GM18870 (cell line): ENCODE data around the gene CFAP53.

Source experiments
- ATAC-seq: cut with Tn5 transposase; IDR thresholded peaks from one replicate; pipeline ENCODE4 v1.9.1; 2021; ENCODE audit warnings: moderate library complexity; ENCODE audit not compliant: unreplicated experiment

Gene CFAP53

GRCh38 chr18:50195689-50196088, 70.6 kb downstream of the CFAP53 start:
- no peak for ATAC-seq

DNA sequence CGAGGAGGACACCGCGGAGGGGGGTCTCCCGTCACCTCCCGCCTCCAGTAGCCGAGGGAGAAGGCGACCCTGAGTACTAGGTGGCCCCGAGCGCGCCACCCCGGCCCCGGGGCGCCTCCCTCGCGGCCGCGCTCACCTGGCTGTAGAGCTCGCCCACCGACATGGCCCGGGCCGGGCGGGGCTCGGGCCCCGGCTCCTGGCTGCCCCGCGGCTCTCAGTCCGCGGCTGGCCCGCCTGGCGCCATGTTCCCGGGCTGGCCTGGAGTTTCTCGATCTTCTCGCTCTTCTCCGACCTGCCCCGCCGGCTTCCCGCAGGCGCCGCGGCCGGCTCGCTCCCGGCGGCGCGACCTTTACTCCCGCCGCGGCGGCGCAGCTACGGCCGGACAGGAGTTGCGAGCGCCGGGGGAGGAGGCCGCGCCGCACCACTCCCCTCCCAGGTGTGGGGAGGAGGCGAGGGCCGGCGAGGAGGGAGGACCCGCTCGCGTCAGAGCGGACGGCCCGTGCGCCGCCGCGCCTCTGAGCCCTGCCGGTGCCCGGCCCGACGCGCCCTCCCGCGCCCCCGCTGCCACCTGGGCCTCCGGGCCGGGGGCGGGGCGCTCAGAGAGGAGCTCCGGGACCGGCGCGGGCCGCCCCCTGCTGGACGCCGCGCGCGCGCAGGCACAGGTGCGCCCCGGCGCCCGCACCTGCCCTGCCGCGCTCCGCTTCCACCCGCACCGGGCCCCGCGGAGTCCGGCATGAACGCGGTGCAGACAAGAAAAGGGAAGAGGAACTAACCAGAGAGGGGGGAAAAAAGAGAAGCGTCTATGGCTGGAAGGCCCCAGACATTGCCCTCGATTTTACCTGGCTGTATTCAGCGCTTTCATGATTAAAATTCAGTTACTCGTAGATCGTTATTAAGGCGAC, 71.4 kb downstream of the CFAP53 start, which contains the start of gene MYO5B:
Gene MYO5B, minus strand, starts transcription at position 517 of the 902 bp plus-strand sequence. Its CDS starts 354 bp downstream, at position 163.
- ATAC-seq, result no peak

- ATAC-seq, result no peak
These were observed 72.3 kb downstream of the CFAP53 start for GRCh38 chr18:50193796-50194630.

GRCh38 chr18:50192995-50193795, 73.1 kb downstream of the CFAP53 start:
- no peak for ATAC-seq

- ATAC-seq, result no peak
These were observed 75.4 kb downstream of the CFAP53 start for GRCh38 chr18:50190926-50191325.

DNA sequence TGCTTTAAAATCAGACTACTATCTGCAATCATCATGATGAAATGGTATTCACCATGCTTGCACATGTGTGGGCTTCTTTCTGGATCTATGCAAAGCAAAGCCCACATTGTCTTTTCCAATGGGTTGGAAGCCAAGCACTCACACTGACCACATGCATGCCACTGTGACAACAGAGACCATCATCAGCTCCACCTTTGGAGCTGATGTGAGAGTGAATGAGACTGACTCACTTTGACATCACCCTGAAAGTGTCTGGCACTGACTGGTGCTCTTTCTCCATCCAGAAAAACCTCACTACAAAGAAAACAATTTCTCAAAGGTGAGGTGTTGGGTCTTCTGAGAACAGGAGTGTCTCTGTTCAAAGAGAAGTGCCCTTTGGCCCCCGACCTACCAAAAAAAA, 76.1 kb downstream of the CFAP53 start:
- ATAC-seq, result no peak

DNA sequence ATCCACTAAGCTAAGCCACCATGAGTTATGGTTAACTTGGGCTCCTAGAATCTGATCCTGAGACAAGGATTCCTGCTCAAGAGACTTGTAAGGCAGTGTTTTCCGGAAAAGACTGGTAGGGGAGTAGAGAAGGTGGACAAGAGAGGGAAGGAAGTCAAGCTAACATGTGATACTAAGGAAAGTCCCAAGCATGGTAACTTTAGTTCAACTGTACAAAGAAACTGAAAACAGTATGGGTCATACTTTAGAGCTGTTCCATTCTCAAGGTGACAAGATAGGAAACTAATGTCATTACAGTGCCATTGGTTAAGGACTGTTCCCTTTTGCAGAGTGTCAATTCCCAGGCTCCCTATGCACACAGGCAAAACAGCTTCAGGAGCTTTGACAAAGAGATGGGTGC, 77.1 kb downstream of the CFAP53 start:
- no peak for ATAC-seq

DNA sequence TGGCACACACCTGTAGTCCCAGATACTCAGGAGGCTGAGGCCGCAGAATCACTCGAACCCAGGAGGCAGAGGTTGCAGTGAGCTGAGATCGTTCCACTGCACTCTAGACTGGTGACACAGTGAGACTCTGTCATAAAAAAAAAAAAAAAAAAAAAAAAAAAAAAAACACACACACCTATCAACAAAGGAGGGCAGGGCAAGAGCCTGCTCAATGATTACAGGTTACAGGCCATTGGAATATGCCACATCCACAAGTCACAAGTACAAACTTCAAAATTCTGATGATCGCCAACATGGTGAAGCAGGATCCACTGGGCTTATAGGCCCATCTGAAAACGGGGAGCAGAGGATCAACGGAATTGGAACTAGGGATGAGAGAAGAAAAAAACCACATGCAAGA, 77.6 kb downstream of the CFAP53 start:
- no peak for ATAC-seq

DNA sequence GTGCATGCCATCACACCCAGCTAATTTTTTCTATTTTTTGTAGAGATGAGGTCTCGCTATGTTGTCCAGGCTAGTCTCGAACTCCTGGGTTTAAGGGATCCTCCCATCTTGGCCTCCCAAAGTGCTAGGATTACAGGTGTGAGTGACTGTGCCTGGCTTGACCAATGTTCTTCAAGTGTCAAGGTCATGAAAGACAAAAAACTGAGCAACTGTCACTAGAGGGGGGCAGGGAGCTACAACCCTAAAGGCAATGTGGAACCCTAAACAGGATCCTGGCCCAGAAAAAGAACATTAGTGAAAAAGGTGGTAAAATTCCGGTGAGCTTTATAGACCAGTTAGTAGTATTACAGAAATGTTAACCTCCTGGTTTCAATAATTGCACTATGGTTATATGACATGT, 78.6 kb downstream of the CFAP53 start:
- no peak for ATAC-seq

GRCh38 chr18:50186385-50186784, 79.9 kb downstream of the CFAP53 start:
- ATAC-seq, result no peak

- no peak for ATAC-seq
These were observed 82.7 kb downstream of the CFAP53 start for GRCh38 chr18:50183556-50183955.

DNA sequence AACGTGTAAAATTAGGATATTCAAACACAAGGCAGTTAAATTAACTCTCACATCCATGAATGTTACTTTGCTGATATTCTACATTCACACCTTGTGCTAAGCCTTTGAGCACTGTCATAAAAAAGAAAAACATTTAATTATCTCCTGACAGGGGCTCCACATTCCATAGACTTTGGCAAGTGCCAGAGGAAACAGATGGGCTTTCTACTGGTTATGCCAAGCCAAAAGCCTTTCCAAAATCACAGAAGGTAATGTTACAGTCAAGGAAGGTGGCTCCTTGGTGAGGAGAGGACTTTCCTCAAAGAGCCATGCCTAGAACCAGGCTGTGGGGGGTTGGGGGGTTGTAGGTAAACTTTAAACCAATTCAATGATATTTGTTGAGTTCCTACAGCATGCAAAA, 83.8 kb downstream of the CFAP53 start:
- ATAC-seq, result no peak

- no peak for ATAC-seq
These were observed 84.7 kb downstream of the CFAP53 start for GRCh38 chr18:50181590-50181989.

GRCh38 chr18:50179465-50179864, 86.8 kb downstream of the CFAP53 start:
- ATAC-seq, result no peak

DNA sequence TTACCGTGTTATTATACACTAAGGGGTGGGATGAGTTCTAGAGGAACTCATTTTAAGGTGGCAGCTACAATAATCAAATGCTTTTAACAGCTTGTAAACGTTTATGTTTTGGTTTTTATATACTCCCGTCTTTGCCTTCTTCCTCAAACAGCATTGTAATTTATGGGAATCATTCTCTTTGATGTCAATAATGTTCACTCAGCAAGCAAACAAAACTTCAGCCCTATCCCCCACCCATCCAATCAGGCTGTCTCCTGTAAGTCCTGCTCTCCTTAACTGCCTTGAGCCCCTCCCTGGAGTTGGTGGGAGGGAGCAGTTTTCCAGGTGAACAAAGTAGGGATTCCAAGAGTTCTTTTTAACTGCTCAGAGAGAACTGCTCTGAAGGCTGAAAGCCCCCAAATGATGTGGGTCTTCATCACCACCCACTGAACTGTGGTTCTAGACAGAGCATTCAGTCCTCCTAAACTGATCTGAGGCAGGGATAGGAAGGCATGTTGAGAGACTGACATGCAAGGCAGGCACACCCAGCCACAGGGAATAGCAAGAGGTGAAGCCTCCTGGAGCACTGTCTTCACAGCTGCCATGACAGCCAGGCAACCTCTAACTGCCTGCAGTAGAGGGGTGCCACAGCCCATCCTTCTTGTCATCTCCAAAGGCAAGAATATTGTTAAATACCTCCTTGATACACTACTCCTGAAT, 88.9 kb downstream of the CFAP53 start:
- no peak for ATAC-seq
